ENCODE data around the gene SHC3.

The SHC3 gene

DNA sequence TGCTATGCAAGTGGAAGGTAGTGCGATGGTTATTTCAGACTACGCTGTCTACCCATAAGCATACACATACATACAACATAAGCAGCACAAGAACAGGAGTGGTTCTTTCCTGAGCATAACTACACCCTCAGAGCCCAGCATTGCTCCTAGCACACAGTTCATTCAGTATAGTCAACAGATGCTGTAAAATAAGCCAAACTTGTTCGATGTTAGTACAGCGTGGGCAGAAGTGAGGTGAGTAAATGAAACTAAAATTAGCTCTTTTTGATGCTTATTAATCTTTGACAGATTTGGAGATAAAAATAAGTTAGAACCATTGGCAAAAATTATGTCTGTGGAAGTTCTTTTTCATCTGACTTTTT is 139.5 kb downstream of the SHC3 start:
- no peaks in the 10 kb centered on the region for H3K9me3 ChIP-seq (ENCODE audit: insufficient read depth, low read length, severe bottlenecking)
- no peak overlapping the region for H3K4me2 ChIP-seq (ENCODE audit: insufficient read depth, low read length)
- no peaks in the 10 kb centered on the region for H3K36me3 ChIP-seq (ENCODE audit: insufficient read depth, low read length)
- DNase-seq, result no peak
- H3K4me1 ChIP-seq (ENCODE audit: insufficient read depth, low read length), result no peaks in the 10 kb centered on the region
- TF ChIP-seq EZH2 (IDR thresholded peaks at IDR 0.05; ENCODE audit: borderline replicate concordance, low read depth, low read length, severe bottlenecking) (no peak), CTCF (IDR thresholded peaks at IDR 0.05; ENCODE audit: borderline replicate concordance, extremely low read depth, low read length, poor library complexity, severe bottlenecking) (no peak)
- no peaks in the 10 kb centered on the region for H3K27me3 ChIP-seq (ENCODE audit: insufficient read depth, low read length, poor library complexity)
- H3K27ac ChIP-seq (ENCODE audit: low read length), result no peak overlapping the region
- H2AFZ ChIP-seq (ENCODE audit: low read depth, low read length), result no peak overlapping the region
- H3K79me2 ChIP-seq (ENCODE audit: insufficient read depth, low read length), result no peaks in the 10 kb centered on the region
- H4K20me1 ChIP-seq (ENCODE audit: insufficient read depth, low read length), result no peaks in the 10 kb centered on the region
- ATAC-seq (ENCODE audit: insufficient read depth, low read depth), result no peak
- H3K4me3 ChIP-seq (ENCODE audit: low read depth in 1 of 2, low read length in 2 of 2), result no peak overlapping the region
- H3K9ac ChIP-seq (ENCODE audit: low read depth, low read length), result no peak overlapping the region

DNA sequence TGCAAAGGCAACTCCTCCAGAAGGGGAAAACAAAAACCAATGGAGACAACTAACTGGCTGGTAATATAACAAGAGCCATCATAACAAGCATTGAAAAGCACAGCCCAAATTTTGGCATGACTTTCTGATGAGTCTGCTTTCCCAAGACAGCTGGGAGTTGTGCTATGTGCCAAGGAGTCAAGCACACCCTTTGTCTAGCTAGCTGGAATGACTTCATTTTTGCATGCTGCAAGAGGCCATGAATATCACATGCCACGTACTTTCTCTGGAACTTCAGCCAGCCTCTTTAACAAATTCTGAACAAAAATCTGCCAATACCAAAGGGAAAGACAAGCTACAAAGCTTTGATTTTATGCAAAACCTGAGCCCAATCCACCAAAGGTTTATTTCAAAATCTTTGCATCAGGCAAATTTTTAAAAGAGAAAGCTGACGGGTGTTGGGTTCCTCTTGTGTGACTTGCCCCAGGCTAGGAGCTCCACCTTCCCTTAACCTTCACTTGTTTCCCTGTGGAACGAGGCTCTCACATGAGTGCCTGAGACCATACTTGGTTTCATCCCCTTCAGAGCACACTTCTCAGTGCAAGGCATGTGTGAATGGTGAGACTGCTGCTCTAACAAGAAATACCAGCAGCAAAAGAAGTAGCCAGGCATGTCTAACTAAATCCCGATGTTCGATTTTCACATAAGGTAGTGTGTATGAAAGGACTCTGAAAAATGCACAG is 140.1 kb downstream of the SHC3 start:
- Histone ChIP-seq H3K4me3 (ENCODE audit: low read depth in 1 of 2, low read length in 2 of 2) (no peak overlapping the region), H3K27me3 (ENCODE audit: insufficient read depth, low read length, poor library complexity) (no peaks in the 10 kb centered on the region), H3K9me3 (ENCODE audit: insufficient read depth, low read length, severe bottlenecking) (no peaks in the 10 kb centered on the region), H3K4me2 (ENCODE audit: insufficient read depth, low read length) (no peak overlapping the region), H3K36me3 (ENCODE audit: insufficient read depth, low read length) (no peaks in the 10 kb centered on the region), H3K79me2 (ENCODE audit: insufficient read depth, low read length) (no peaks in the 10 kb centered on the region), H3K27ac (ENCODE audit: low read length) (no peak overlapping the region), H4K20me1 (ENCODE audit: insufficient read depth, low read length) (no peaks in the 10 kb centered on the region), H3K4me1 (ENCODE audit: insufficient read depth, low read length) (no peaks in the 10 kb centered on the region), H2AFZ (ENCODE audit: low read depth, low read length) (no peak overlapping the region), H3K9ac (ENCODE audit: low read depth, low read length) (no peak overlapping the region)
- DNase-seq, result no peak
- TF ChIP-seq EZH2 (IDR thresholded peaks at IDR 0.05; ENCODE audit: borderline replicate concordance, low read depth, low read length, severe bottlenecking) (no peak), CTCF (IDR thresholded peaks at IDR 0.05; ENCODE audit: borderline replicate concordance, extremely low read depth, low read length, poor library complexity, severe bottlenecking) (no peak)
- ATAC-seq (ENCODE audit: insufficient read depth, low read depth), result no peak

DNA sequence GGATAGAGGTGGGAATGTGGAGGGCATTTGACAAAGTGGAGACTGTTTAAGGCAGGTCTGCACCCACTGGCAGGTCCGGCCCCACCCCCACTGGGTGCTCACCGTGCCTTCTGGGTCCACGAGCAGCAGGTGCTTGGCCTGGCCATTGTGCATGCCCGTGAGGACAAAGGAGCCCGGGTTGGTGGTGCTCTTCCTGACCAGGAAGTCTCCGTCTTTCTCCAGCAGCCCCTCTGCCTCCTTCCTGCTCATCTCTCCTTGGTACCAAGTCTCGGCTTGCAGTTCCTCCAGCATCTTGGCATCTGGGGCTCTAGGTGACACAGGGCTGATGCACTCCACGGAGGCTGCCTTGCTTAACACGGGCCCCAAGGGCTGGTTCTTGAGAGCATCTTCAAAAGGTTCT is 140.7 kb downstream of the SHC3 start:
- DNase-seq, result no peak
- H2AFZ ChIP-seq (ENCODE audit: low read depth, low read length), result no peak overlapping the region
- H4K20me1 ChIP-seq (ENCODE audit: insufficient read depth, low read length), result no peaks in the 10 kb centered on the region
- H3K27me3 ChIP-seq (ENCODE audit: insufficient read depth, low read length, poor library complexity), result no peaks in the 10 kb centered on the region
- H3K4me1 ChIP-seq (ENCODE audit: insufficient read depth, low read length), result no peaks in the 10 kb centered on the region
- ATAC-seq (ENCODE audit: insufficient read depth, low read depth), result no peak
- no peak overlapping the region for H3K4me3 ChIP-seq (ENCODE audit: low read depth in 1 of 2, low read length in 2 of 2)
- H3K79me2 ChIP-seq (ENCODE audit: insufficient read depth, low read length), result no peaks in the 10 kb centered on the region
- H3K9ac ChIP-seq (ENCODE audit: low read depth, low read length), result no peak overlapping the region
- H3K4me2 ChIP-seq (ENCODE audit: insufficient read depth, low read length), result no peak overlapping the region
- TF ChIP-seq EZH2 (IDR thresholded peaks at IDR 0.05; ENCODE audit: borderline replicate concordance, low read depth, low read length, severe bottlenecking), result no peak
- TF ChIP-seq CTCF (IDR thresholded peaks at IDR 0.05; ENCODE audit: borderline replicate concordance, extremely low read depth, low read length, poor library complexity, severe bottlenecking), result no peak
- no peaks in the 10 kb centered on the region for H3K36me3 ChIP-seq (ENCODE audit: insufficient read depth, low read length)
- H3K27ac ChIP-seq (ENCODE audit: low read length), result no peak overlapping the region
- H3K9me3 ChIP-seq (ENCODE audit: insufficient read depth, low read length, severe bottlenecking), result no peaks in the 10 kb centered on the region

Data from DND-41 (cell line).